Middle frontal gyrus (tissue), 1 donor: Measurements from ENCODE around the gene NDUFA13.

ENCODE experiments used
- DNase-seq: peaks from one replicate; pipeline ENCODE4 v3.0.0-alpha.2; 2015; ENCODE audit warnings: low spot score; ENCODE audit errors: extremely low spot score

NDUFA13 gene

GRCh38 chr19:19488875-19489690, 26.9 kb upstream of the NDUFA13 start:
- DNase-seq, result no peak

DNA sequence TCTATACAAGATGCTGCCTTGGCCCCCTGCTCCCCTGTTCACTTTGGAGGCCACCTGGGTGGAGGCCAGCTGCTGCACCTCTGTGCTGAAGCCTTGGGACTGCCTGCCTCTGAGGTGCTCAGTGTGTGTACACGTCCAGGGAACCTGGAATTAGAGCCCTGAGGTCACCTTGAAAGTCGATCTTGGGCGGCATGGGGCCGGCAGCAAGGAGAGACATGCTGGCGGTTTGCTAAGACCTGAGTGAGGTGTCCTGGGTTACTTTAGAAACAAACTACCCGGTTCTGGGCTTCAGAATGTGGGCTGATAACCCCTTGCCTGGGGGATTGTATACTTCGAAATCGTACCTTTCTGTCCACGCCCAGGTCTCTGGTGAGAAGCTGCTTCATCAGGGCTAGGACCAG, 26.2 kb upstream of the NDUFA13 start:
- DNase-seq, result no peak

DNA sequence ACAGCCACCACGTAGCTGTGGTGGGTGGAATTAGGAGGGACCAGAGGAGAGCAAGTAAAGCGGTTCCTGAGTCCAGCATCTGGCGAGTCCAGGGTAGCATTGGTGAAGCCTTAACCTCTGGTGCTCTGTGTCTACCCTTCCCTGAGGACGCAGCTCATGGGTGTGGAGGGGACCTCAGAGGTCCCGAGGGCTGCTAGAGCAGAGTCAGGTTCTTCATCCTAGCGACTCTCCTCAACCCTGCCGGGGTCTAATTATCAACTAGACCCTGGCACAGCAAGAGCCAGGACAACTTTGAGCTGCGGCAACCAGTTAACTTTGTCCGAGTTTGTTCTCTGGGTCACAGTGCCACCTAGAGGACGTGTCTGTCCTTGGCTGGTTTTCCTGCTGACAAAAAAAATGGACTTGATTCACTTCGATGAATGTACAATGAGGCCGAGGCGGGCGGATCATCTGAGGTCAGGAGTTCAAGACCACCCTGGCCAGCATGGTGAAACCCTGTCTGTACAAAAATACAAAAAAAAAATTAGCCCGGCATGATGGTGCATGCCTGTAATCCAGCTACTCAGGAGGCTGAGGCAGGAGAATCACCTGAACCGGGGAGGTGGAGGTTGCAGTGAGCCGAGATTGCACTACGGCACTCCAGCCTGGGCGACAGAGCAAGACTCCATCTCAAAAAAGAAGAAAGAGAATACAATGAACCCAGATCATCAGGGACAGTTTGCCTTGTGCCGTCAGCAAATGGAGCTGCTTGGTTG, 25.6 kb upstream of the NDUFA13 start:
- DNase-seq, result peak; percentile 82

GRCh38 chr19:19491321-19492025, 24.6 kb upstream of the NDUFA13 start:
- no peak for DNase-seq

DNA sequence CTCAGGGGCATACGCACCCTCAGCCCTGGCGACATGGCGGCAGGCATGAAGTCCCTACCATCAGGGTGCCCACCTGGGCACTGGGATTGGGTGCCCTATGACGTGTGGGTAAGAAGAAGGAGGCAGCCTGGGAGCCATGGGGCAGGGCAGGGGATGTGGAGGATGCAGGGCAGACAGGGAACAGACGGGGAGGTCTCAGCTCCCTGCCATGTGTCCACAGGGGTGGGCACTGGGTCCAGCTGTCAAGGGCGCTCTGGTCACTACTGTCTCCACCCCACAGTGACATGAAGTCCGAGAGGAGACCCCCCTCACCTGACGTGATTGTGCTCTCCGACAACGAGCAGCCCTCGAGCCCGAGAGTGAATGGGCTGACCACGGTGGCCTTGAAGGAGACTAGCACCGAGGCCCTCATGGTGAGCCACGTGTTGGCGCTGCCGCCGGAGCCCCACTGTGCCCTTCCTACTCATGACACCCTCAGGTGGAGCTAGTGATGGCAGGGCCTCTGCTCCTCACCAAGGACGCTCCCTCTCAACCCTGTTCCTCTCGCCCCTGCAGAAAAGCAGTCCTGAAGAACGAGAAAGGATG, 23.9 kb upstream of the NDUFA13 start:
- DNase-seq, result no peak

GRCh38 chr19:19493841-19494546, 22.0 kb upstream of the NDUFA13 start:
- DNase-seq, result no peak

- no peak for DNase-seq
Measured at GRCh38 chr19:19495614-19496603, 20.1 kb upstream of the NDUFA13 start.

GRCh38 chr19:19498255-19498991, 17.6 kb upstream of the NDUFA13 start:
- DNase-seq, result no peak

DNA sequence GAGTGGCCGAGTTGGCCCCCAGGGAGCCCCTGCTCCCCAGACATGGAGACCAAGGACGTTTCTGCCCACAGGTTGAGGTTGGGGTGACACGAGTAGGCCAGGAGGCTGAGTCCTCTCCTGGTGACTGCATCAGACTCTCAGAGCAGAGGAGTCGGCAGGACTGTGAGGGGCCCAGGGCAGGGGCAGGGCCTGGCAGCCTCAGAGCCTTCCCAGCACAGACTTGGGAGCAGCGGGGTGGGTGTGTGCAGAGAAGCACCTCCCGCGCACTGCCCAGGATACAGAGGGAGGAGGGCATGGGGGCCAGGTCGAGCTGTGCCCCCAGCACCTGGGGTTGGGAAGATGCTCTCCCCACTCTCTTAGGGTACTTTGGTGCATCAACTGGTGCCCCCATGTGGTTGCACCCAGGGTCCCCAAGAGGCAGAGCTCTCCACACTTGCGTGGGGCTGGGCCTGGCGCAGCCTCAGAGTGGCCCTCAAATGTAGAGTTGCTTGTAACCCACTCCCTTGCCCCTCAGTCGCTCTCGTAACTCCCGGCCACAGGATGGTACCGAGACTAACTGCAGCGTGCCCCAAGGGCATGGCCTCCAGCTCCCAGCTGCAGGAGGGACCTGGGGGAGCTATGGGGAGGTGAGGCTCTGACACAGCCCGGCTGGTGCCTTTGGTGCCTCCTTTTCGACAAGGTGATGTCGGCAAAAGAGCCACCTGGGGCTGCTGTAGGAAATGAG, 16.6 kb upstream of the NDUFA13 start:
- DNase-seq, result no peak

- DNase-seq, result no peak
Measured at GRCh38 chr19:19500975-19501644, 14.9 kb upstream of the NDUFA13 start.

DNA sequence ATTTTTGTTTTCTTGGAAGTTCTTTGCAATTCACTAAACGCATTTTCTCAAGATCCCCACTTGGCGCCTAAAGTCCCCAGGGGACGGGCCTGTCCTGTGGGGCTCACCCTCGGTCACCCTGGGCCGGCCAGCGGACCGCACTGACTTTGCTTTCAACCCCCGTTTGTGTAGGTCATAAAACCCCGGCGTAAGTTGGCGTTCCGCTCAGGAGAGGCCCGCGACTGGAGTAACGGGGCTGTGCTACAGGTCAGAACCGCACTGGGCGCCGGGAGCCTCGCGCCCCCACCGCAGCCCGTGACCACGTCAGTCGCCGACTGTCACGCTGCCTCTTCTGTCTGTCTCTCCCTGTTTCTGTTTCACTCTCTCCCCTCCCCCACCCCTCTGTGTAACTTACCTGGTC, 14.2 kb upstream of the NDUFA13 start:
- no peak for DNase-seq

DNA sequence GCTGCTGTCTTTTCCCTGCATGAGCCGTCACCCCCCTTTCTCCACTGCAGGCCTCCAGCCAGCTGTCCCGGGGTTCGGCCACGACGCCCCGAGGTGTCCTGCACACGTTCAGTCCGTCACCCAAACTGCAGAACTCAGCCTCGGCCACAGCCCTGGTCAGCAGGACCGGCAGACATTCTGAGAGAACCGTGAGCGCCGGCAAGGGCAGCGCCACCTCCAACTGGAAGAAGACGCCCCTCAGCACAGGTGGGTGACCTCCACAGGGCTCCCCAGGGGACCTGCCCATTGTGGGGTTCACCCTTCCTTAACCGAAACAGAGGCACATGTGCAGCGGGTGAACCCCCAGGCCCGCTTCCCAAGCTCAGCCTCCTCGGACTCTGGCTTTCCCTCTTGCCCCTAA, 13.7 kb upstream of the NDUFA13 start:
- DNase-seq, result no peak

GRCh38 chr19:19502808-19503602, 13.0 kb upstream of the NDUFA13 start:
- DNase-seq, result no peak

- no peak for DNase-seq
Measured at GRCh38 chr19:19504754-19505668, 11.0 kb upstream of the NDUFA13 start.

GRCh38 chr19:19505669-19506326, 10.2 kb upstream of the NDUFA13 start:
- DNase-seq, result no peak

DNA sequence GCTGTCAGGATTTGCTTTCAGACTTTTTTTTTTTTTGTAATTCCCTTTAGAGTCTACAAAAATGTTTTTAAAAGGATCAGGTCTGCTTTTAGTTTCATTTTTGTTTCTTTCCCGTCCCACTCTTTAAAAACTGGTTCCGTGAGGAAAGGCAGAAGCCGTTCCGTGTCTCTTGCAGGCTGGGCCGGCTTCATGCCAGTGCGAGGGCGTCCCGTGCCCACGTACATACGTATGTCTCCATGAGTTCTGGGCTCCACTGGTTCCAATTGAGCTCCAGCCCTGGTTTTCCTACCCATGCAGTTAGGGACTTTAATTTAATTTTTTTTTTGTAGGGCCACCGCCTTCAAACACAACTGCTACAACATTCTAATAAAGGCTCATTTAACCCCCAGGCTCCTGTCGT, 9.4 kb upstream of the NDUFA13 start:
- DNase-seq, result no peak
